Adrenal gland (tissue), 5 donors: ENCODE results near the gene TBCK.
"Not testable (repeated sequence)": the region's sequence is repeated elsewhere in the genome, so short reads cannot be mapped to it uniquely, and the experiment has no call there.

Source experiments
- CTCF ChIP-seq, 6 experiments: fragments of 450-650 bp in 4 of 6; fragments of 200-600 bp in 2 of 6; sonication (generic) in 1 of 6; IDR thresholded peaks; 1 replicate in 5 of 6; 2 replicates in 1 of 6; pipeline versions ENCODE4 v1.5.1 to v1.8.0; 2016 to 2021; ENCODE audit warnings: antibody characterized with exemption in 6 of 6, mild to moderate bottlenecking in 2 of 6, moderate library complexity in 1 of 6
- POLR2A ChIP-seq, 2 donors: fragments of 450-650 bp; IDR thresholded peaks; one replicate each; pipeline ENCODE4 v1.6.1; 2017; ENCODE audit warnings: antibody characterized with exemption in 2 of 2, mild to moderate bottlenecking in 2 of 2, moderate library complexity in 1 of 2
- donor health status: DM: no; HTN: no; CAD: no.

- TF ChIP-seq CTCF, POLR2A (IDR thresholded peaks at IDR 0.05): not testable (repeated sequence)
Measured at GRCh38 chr4:106213291-106213690, 102.7 kb downstream of the TBCK start.
